ENCODE data around the gene SPNS1. TPM values are rescaled to one million over a fixed set of nuclear protein-coding genes. Genes with fewer than 3 reads are reported as not detected.

SPNS1 gene
- total and polyA plus RNA-seq, 3 donors from 2014 or later = 32.0 to 56.9 (median 51.7) TPM

DNA sequence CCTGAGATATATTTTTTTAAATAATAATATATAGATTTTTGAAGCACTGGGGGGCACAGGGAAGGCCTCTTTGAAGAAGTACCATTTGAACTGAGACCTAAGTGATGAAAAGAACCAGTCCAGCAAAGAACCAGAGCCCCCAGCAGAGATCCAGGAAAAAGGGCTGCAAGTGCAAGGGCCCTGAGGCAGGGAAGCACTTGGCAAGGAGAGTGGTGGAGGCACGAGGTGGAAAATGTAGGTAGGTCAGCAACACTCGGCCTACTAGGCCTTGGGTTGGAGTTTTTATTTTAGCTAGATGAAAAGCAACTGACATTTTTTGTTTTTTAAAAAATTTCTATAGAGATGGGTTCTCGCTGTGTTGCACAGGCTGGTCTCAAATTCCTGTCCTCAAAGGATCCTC, 44.4 kb upstream of the SPNS1 start:
- H3K4me1 ChIP-seq = no peaks in the 10 kb centered on the region
- no peaks in the 10 kb centered on the region for H3K9me3 ChIP-seq
- no peak overlapping the region for H3K27ac ChIP-seq
- no peaks in the 10 kb centered on the region for H3K36me3 ChIP-seq (ENCODE audit: low read depth, missing control alignments)
- no peak for DNase-seq
- no peak overlapping the region for H3K4me3 ChIP-seq
- no peaks in the 10 kb centered on the region for H3K27me3 ChIP-seq
- WGBS, 2 donors = 92 to 95% methylated on average over 3 of the region's 3 CpGs
- TF ChIP-seq, protein P1, sequence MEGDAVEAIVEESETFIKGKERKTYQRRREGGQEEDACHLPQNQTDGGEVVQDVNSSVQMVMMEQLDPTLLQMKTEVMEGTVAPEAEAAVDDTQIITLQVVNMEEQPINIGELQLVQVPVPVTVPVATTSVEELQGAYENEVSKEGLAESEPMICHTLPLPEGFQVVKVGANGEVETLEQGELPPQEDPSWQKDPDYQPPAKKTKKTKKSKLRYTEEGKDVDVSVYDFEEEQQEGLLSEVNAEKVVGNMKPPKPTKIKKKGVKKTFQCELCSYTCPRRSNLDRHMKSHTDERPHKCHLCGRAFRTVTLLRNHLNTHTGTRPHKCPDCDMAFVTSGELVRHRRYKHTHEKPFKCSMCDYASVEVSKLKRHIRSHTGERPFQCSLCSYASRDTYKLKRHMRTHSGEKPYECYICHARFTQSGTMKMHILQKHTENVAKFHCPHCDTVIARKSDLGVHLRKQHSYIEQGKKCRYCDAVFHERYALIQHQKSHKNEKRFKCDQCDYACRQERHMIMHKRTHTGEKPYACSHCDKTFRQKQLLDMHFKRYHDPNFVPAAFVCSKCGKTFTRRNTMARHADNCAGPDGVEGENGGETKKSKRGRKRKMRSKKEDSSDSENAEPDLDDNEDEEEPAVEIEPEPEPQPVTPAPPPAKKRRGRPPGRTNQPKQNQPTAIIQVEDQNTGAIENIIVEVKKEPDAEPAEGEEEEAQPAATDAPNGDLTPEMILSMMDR (IDR thresholded peaks at IDR 0.05) = no peak
- no peak for TF ChIP-seq POLR2A (IDR thresholded peaks at IDR 0.05)
- intact Hi-C loops (cut with DNase I; ENCODE audit: low total_unique reads) = no loop called here

DNA sequence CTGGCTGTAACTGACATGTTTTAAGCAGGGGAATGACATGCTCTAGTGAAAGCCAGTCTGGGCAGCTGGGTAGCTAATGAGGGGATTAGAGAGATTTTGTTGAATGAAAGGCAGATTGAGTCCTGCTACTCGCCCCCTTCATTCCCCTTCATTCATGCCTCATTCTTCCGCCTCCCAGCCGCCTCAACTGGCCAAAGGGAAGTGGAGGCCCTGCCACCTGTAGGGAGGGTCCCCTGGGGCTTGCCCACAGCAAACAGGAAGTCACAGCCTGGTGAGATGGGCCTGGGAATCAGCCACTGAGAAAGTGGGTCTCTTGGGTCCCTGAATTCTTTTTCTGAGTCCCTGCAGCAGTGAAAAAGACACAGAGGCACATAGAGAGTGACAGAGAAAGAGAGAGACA, 43.9 kb upstream of the SPNS1 start:
- H3K4me1 ChIP-seq = no peaks in the 10 kb centered on the region
- no peaks in the 10 kb centered on the region for H3K36me3 ChIP-seq (ENCODE audit: low read depth, missing control alignments)
- DNase-seq = no peak
- WGBS, 2 donors = 91 to 95% methylated on average over 3 of the region's 3 CpGs
- H3K27me3 ChIP-seq = no peaks in the 10 kb centered on the region
- no peak for TF ChIP-seq POLR2A (IDR thresholded peaks at IDR 0.05)
- TF ChIP-seq, protein P1 (IDR thresholded peaks at IDR 0.05) = no peak
- no peaks in the 10 kb centered on the region for H3K9me3 ChIP-seq
- H3K4me3 ChIP-seq = no peak overlapping the region
- intact Hi-C loops (cut with DNase I; ENCODE audit: low total_unique reads) = no loop called here
- no peak overlapping the region for H3K27ac ChIP-seq

DNA sequence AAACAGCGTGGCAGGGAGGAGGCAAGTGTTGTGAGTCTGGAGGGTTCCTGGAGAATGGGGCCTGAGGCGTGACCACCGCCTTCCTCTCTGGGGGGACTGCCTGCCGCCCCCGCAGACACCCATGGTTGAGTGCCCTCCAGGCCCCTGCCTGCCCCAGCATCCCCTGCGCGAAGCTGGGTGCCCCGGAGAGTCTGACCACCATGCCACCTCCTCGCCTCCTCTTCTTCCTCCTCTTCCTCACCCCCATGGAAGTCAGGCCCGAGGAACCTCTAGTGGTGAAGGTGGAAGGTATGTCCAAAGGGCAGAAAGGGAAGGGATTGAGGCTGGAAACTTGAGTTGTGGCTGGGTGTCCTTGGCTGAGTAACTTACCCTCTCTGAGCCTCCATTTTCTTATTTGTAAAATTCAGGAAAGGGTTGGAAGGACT, 42.8 kb upstream of the SPNS1 start, which contains the start of gene CD19:
TSS of gene CD19 (plus strand) at position 171 of the 425 bp plus-strand sequence. CDS start at position 201, 30 bp downstream.
- H3K4me1 ChIP-seq = no peaks in the 10 kb centered on the region
- no peaks in the 10 kb centered on the region for H3K36me3 ChIP-seq (ENCODE audit: low read depth, missing control alignments)
- H3K27ac ChIP-seq = no peak within 1 kb of the TSS
- no peak within 1 kb of the TSS for H3K4me3 ChIP-seq
- 89 to 94% methylated on average over 10 of the region's 10 CpGs for WGBS, 2 donors
- no peaks in the 10 kb centered on the region for H3K9me3 ChIP-seq
- H3K27me3 ChIP-seq = no peaks in the 10 kb centered on the region
- no peak for DNase-seq
- TF ChIP-seq, protein P1 (IDR thresholded peaks at IDR 0.05) = no peak
- TF ChIP-seq POLR2A (IDR thresholded peaks at IDR 0.05) = no peak
- intact Hi-C loops (cut with DNase I; ENCODE audit: low total_unique reads) = no loop called here

DNA sequence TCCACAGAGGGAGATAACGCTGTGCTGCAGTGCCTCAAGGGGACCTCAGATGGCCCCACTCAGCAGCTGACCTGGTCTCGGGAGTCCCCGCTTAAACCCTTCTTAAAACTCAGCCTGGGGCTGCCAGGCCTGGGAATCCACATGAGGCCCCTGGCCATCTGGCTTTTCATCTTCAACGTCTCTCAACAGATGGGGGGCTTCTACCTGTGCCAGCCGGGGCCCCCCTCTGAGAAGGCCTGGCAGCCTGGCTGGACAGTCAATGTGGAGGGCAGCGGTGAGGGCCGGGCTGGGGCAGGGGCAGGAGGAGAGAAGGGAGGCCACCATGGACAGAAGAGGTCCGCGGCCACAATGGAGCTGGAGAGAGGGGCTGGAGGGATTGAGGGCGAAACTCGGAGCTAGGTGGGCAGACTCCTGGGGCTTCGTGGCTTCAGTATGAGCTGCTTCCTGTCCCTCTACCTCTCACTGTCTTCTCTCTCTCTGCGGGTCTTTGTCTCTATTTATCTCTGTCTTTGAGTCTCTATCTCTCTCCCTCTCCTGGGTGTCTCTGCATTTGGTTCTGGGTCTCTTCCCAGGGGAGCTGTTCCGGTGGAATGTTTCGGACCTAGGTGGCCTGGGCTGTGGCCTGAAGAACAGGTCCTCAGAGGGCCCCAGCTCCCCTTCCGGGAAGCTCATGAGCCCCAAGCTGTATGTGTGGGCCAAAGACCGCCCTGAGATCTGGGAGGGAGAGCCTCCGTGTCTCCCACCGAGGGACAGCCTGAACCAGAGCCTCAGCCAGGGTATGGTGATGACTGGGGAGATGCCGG, 42.0 kb upstream of the SPNS1 start:
- Histone ChIP-seq H3K4me1 (no peaks in the 10 kb centered on the region), H3K4me3 (no peak overlapping the region), H3K27ac (no peak overlapping the region), H3K27me3 (no peaks in the 10 kb centered on the region), H3K36me3 (ENCODE audit: low read depth, missing control alignments) (no peaks in the 10 kb centered on the region), H3K9me3 (no peaks in the 10 kb centered on the region)
- intact Hi-C loops (cut with DNase I; ENCODE audit: low total_unique reads) = no loop called here
- DNase-seq = no peak
- TF ChIP-seq, protein P1 (IDR thresholded peaks at IDR 0.05) = no peak
- no peak for TF ChIP-seq POLR2A (IDR thresholded peaks at IDR 0.05)
- WGBS, 2 donors = 86 to 89% methylated on average over 14 to 20 of the region's 20 CpGs

DNA sequence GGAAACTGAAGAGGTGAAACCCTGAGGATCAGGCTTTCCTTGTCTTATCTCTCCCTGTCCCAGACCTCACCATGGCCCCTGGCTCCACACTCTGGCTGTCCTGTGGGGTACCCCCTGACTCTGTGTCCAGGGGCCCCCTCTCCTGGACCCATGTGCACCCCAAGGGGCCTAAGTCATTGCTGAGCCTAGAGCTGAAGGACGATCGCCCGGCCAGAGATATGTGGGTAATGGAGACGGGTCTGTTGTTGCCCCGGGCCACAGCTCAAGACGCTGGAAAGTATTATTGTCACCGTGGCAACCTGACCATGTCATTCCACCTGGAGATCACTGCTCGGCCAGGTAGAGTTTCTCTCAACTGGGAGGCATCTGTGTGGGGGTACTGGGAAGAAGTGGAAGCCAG, 41.4 kb upstream of the SPNS1 start:
- H3K9me3 ChIP-seq = no peaks in the 10 kb centered on the region
- no peak overlapping the region for H3K4me3 ChIP-seq
- 75 to 80% methylated on average over 7 to 8 of the region's 8 CpGs for WGBS, 2 donors
- no peak for DNase-seq
- no peaks in the 10 kb centered on the region for H3K27me3 ChIP-seq
- no peaks in the 10 kb centered on the region for H3K4me1 ChIP-seq
- TF ChIP-seq, protein P1 (IDR thresholded peaks at IDR 0.05) = no peak
- no peak for TF ChIP-seq POLR2A (IDR thresholded peaks at IDR 0.05)
- H3K36me3 ChIP-seq (ENCODE audit: low read depth, missing control alignments) = no peaks in the 10 kb centered on the region
- intact Hi-C loops (cut with DNase I; ENCODE audit: low total_unique reads) = no loop called here
- no peak overlapping the region for H3K27ac ChIP-seq

Measured in testis (tissue), 3 donors.